Left forelimb (tissue), 1 donor: ENCODE data around the gene COBL.

Experiments used
- DNase-seq: peaks from one replicate; pipeline ENCODE4 v3.0.0-alpha.2; 2018; ENCODE audit warnings: low spot score

The COBL gene

GRCh38 chr7:51140199-51141164 lies 176.1 kb downstream of the COBL start:
- no peak for DNase-seq

GRCh38 chr7:51139796-51140195 lies 176.8 kb downstream of the COBL start:
- no peak for DNase-seq

- no peak for DNase-seq
Measured at GRCh38 chr7:51138123-51139085, 178.2 kb downstream of the COBL start.

GRCh38 chr7:51135576-51135975 lies 181.0 kb downstream of the COBL start:
- no peak for DNase-seq

GRCh38 chr7:51134013-51134441 lies 182.6 kb downstream of the COBL start:
- DNase-seq: no peak

GRCh38 chr7:51132661-51133060 lies 183.9 kb downstream of the COBL start:
- no peak for DNase-seq

- no peak for DNase-seq
Measured at GRCh38 chr7:51129527-51130472, 186.8 kb downstream of the COBL start.

- no peak for DNase-seq
Measured at GRCh38 chr7:51128545-51129435, 187.8 kb downstream of the COBL start.

- no peak for DNase-seq
Measured at GRCh38 chr7:51127618-51127904, 189.0 kb downstream of the COBL start.

GRCh38 chr7:51126813-51127617 lies 189.6 kb downstream of the COBL start:
- no peak for DNase-seq

GRCh38 chr7:51126324-51126723 lies 190.3 kb downstream of the COBL start:
- no peak for DNase-seq

- no peak for DNase-seq
Measured at GRCh38 chr7:51124321-51124720, 192.3 kb downstream of the COBL start.

- DNase-seq: no peak
Measured at GRCh38 chr7:51123322-51124019, 193.1 kb downstream of the COBL start.

- DNase-seq: no peak
Measured at GRCh38 chr7:51121931-51122425, 194.6 kb downstream of the COBL start.

GRCh38 chr7:51121036-51121790 lies 195.4 kb downstream of the COBL start:
- no peak for DNase-seq

- DNase-seq: no peak
Measured at GRCh38 chr7:51118628-51119027, 198.0 kb downstream of the COBL start.

GRCh38 chr7:51114501-51114900 lies 202.1 kb downstream of the COBL start:
- DNase-seq: no peak

- no peak for DNase-seq
Measured at GRCh38 chr7:51113962-51114361, 202.6 kb downstream of the COBL start.
